Ascending aorta (tissue), 2 donors: ENCODE data around the gene ITSN1. TPM values are rescaled to one million over a fixed set of nuclear protein-coding genes. Genes with fewer than 3 reads are reported as not detected.

ENCODE experiments used
- DNase-seq, 2 donors: peaks; one replicate each; pipeline ENCODE4 v3.0.0-alpha.2; 2019; ENCODE audit warnings: low spot score in 2 of 2
- H3K27ac ChIP-seq, 2 donors: fragments of 200-600 bp; sonication (generic); one replicate each; pipeline ENCODE4 v1.5.1; 2016 to 2017; ENCODE audit warnings: mild to moderate bottlenecking in 1 of 2
- H3K27me3 ChIP-seq: fragments of 200-600 bp; sonication (generic); one replicate; pipeline ENCODE4 v1.5.1; 2017
- H3K36me3 ChIP-seq, 2 donors: fragments of 200-600 bp; sonication (generic); one replicate each; pipeline ENCODE4 v1.5.1; 2016
- H3K4me1 ChIP-seq, 2 donors: fragments of 200-600 bp; sonication (generic); one replicate each; pipeline ENCODE4 v1.5.1; 2016 to 2017; ENCODE audit warnings: mild to moderate bottlenecking in 1 of 2
- H3K4me3 ChIP-seq, 2 donors: fragments of 200-600 bp; sonication (generic); one replicate each; pipeline ENCODE4 v1.5.1; 2016 to 2017; ENCODE audit warnings: mild to moderate bottlenecking in 1 of 2
- H3K9me3 ChIP-seq, 2 donors: fragments of 200-600 bp; sonication (generic); one replicate each; pipeline ENCODE4 v1.5.1; 2016
- intact Hi-C: fragments of 100-400 bp; cut with DNase I; formaldehyde crosslinking; loops from one replicate; pipeline ENCODE4 v1.15.1; 2023
- total RNA-seq: library from RNA; depleted of rRNA; stranded (reverse); fragments of >200 nt; gene quantifications from one replicate; pipeline ENCODE4 v1.1.0, GENCODE V29; 2016
- TF ChIP-seq, protein P1 (sequence below), 3 experiments: fragments of 200-600 bp in 2 of 3; fragments of 450-650 bp in 1 of 3; sonication (generic) in 2 of 3; IDR thresholded peaks; one replicate each; pipeline ENCODE4 v1.5.1; 2016 to 2019; ENCODE audit warnings: antibody characterized with exemption in 3 of 3, mild to moderate bottlenecking in 1 of 3, moderate library complexity in 1 of 3

The ITSN1 gene
- total RNA-seq, 1 donor from 2014 or later, result 95.0 TPM

DNA sequence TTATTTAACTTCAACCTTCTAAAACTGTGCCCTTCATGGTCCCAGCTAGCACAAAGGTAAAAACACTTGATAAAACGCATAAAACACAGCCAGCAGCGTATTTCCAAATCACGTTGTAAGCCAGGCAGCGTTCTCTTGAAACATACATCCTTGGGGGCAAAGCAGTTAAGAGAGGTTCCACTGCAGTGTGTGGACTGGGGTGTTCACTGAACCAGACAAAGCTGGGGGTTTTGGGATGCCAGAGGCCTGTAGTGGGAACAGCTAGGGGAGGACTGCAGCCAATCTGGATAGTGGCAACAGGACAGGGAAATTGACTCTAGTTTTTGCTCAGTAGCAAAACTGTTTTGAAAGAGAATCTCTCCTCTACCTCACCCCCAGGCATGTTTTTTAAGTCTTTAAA lies 294.8 kb downstream of the ITSN1 start:
- no peak overlapping the region for H3K4me3 ChIP-seq
- H3K36me3 ChIP-seq, result no peaks in the 10 kb centered on the region
- peaks cover 0 to 19% of the 10 kb centered on the region in 2 donors for H3K4me1 ChIP-seq
- no peaks in the 10 kb centered on the region for H3K27me3 ChIP-seq
- DNase-seq, result no peak
- TF ChIP-seq, protein P1, sequence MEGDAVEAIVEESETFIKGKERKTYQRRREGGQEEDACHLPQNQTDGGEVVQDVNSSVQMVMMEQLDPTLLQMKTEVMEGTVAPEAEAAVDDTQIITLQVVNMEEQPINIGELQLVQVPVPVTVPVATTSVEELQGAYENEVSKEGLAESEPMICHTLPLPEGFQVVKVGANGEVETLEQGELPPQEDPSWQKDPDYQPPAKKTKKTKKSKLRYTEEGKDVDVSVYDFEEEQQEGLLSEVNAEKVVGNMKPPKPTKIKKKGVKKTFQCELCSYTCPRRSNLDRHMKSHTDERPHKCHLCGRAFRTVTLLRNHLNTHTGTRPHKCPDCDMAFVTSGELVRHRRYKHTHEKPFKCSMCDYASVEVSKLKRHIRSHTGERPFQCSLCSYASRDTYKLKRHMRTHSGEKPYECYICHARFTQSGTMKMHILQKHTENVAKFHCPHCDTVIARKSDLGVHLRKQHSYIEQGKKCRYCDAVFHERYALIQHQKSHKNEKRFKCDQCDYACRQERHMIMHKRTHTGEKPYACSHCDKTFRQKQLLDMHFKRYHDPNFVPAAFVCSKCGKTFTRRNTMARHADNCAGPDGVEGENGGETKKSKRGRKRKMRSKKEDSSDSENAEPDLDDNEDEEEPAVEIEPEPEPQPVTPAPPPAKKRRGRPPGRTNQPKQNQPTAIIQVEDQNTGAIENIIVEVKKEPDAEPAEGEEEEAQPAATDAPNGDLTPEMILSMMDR (IDR thresholded peaks at IDR 0.05), result no peak
- H3K27ac ChIP-seq, result no peak overlapping the region
- intact Hi-C loops, result loop anchor here (5.0 to 10.0 kb wide), 2 partner anchors 35 to 398 kb away; no protein-coding TSS in a partner anchor
- H3K9me3 ChIP-seq, result no peaks in the 10 kb centered on the region

DNA sequence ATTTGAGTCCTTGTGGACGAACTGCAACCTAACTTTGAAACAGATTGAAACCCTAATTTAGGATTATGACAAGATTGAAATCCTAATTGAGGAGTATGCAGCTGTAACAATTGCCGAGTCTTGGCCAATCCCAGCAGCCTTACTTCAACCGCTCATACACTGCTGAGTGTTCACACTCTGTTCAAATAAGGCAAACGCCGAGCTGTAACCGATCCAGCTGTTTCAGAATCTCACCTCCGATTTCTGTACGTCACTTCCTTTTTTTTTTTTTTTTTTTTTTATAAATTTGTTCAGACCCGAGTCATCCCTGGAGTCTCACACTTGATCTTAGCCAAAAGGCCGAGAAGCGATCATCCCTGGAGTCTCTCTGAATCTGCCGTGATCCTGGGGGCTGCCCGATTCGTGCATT lies 295.6 kb downstream of the ITSN1 start:
- Histone ChIP-seq H3K9me3 (no peaks in the 10 kb centered on the region), H3K27me3 (no peaks in the 10 kb centered on the region), H3K4me3 (no peak overlapping the region), H3K36me3 (no peaks in the 10 kb centered on the region), H3K4me1 (peaks cover 0 to 13% of the 10 kb centered on the region in 2 donors), H3K27ac (no peak overlapping the region)
- DNase-seq, result no peak
- TF ChIP-seq, protein P1 (IDR thresholded peaks at IDR 0.05), result no peak
- intact Hi-C loops, result loop anchor here (5.0 to 10.0 kb wide), 2 partner anchors 34 to 397 kb away; no protein-coding TSS in a partner anchor

DNA sequence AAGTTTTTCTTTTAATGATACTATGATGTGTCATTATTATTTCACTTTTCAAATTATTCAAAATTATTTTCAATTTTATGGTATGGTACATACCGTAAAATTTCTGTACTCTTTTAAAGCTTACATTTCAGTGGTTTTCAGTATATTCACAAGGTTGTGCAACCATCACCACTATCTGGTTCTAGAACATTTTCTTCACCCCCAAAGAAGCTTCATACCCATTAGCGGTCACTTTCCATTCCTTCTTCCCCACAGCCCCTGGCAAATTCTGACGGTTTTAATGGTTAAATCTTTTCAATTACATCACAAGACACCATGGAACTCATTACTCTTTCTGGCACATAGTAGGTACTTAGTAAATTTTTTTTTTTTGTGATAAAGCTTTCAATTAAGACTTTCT lies 296.1 kb downstream of the ITSN1 start:
- Histone ChIP-seq H3K4me1 (peaks cover 0 to 9% of the 10 kb centered on the region in 2 donors), H3K36me3 (no peaks in the 10 kb centered on the region), H3K27me3 (no peaks in the 10 kb centered on the region), H3K27ac (no peak overlapping the region), H3K4me3 (no peak overlapping the region), H3K9me3 (no peaks in the 10 kb centered on the region)
- TF ChIP-seq, protein P1 (IDR thresholded peaks at IDR 0.05), result no peak
- no peak for DNase-seq
- intact Hi-C loops, result loop anchor here (5.0 to 10.0 kb wide), 2 partner anchors 34 to 396 kb away; no protein-coding TSS in a partner anchor

DNA sequence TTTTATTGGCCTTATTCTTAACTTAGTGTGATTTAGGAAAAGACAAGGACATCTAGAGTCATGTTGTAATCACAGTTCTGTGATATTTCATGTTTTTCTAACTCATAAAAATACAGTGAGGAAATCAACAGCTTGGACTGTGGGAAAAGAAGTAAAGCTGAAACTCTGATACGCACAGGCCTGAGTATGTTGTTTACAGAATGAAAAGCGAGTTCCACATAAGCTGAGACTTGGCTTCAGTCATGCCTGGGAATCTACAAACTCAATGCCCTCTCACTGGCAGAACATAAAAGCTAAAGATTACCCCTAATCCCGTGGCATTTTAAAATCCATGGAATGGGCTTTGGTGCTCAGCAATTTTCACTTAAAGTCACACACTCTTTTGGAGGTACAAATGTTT lies 296.9 kb downstream of the ITSN1 start:
- Histone ChIP-seq H3K9me3 (no peaks in the 10 kb centered on the region), H3K4me3 (no peak overlapping the region), H3K36me3 (no peaks in the 10 kb centered on the region), H3K4me1 (peaks cover 0 to 9% of the 10 kb centered on the region in 2 donors), H3K27ac (no peak overlapping the region), H3K27me3 (no peaks in the 10 kb centered on the region)
- DNase-seq, result no peak
- TF ChIP-seq, protein P1 (IDR thresholded peaks at IDR 0.05), result no peak
- intact Hi-C loops, result loop anchor here (5.0 to 10.0 kb wide), 2 partner anchors 33 to 396 kb away; no protein-coding TSS in a partner anchor

DNA sequence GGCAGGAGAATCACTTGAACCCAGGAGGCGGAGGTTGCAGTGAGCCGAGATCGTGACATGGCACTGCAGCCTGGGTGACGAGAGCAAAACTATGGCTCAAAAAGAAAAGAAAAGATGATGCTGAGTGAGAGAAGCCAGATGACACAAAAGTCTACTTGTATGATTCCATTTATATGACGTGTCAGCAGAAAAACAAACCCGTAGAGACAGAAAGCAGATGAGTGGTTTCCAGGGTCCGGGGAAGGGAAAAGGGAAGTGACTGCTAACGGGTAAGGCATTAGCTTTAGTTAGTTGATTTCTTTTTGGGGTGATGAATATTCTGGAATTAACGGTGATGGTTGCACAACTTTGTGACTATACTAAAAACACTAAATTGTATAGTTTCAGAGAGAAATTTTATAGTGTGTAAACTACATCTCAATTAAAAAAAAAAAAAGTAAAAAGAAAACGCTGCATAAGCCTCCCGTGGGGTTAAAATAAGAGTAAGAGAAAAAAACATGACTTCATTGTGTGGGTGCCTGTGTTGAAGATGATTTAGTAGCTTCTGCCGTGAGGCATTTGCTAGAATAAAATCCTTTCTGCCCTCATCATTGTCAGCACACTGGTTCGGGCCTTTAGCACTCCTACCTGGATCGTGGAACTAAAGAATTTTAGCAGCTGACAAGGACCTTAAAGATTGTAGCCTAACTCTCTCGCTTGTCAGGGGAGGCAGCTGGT lies 298.0 kb downstream of the ITSN1 start:
- no peaks in the 10 kb centered on the region for H3K9me3 ChIP-seq
- no peak overlapping the region for H3K4me3 ChIP-seq
- TF ChIP-seq, protein P1 (IDR thresholded peaks at IDR 0.05), result no peak
- no peaks in the 10 kb centered on the region for H3K27me3 ChIP-seq
- intact Hi-C loops, result loop anchor here (5.0 kb wide), 1 partner anchor 62 kb away; no protein-coding TSS in a partner anchor
- no peak for DNase-seq
- no peaks in the 10 kb centered on the region for H3K36me3 ChIP-seq
- H3K4me1 ChIP-seq, result peaks cover 0 to 9% of the 10 kb centered on the region in 2 donors
- no peak overlapping the region for H3K27ac ChIP-seq
